ENCODE results near the gene NDUFS1. TPM values are rescaled to one million over a fixed set of nuclear protein-coding genes. Genes with fewer than 3 reads are reported as not detected.

Gene NDUFS1
- total and polyA plus RNA-seq, 2 of the 4 experiments (the other 2 are of a cell fraction) = 72.1 to 118 TPM

DNA sequence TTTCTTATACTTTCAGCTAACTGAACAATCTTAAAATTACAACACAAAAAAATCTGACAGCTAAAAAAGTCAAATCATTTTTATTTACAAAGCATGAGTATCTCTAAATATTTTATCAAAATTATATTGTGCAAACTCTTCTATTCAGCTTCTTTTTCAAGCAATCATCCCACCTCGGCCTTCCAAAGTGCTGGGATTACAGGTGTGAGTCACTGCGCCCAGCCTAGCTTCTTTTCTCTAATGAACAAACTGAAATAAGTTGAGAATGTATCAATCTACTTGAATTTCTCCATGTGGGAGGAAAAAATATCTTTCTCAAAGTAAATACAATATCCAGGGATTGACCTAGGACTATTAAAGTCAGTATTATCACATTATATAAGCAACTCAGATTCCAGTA, 14.9 kb downstream of the NDUFS1 start:
- CTCF ChIA-PET = interaction anchor here (0.8 kb wide), 1 partner anchor 55 kb away, joined by 3 read pairs; no protein-coding TSS in a partner anchor
- intact Hi-C loops (cut with micrococcal nuclease) = no loop called here
- Histone ChIP-seq H4K8ac (ENCODE audit: low read depth in 2 of 2, low read length in 2 of 2) (no peak overlapping the region), H2AK9ac (replicated peaks; ENCODE audit: low read depth, low read length, poor library complexity) (no peak overlapping the region), H2BK5ac (ENCODE audit: low read depth, low read length, poor library complexity, severe bottlenecking) (no peak overlapping the region), H2AFZ (replicated peaks; ENCODE audit: low read length, poor library complexity) (no peak overlapping the region), H3K4ac (ENCODE audit: low read depth, low read length) (no peak overlapping the region), H3K4me3 (ENCODE audit: insufficient read depth, low read depth, low read length) (no peak overlapping the region), H2AK5ac (ENCODE audit: low read depth, low read length) (no peak overlapping the region), H3K56ac (ENCODE audit: extremely low read depth, insufficient read depth, low read length) (no peak overlapping the region), H3K9me3 (ENCODE audit: control insufficient read depth, insufficient read depth, low read length) (no peaks in the 10 kb centered on the region), H3K4me2 (ENCODE audit: low read depth, low read length) (no peak overlapping the region), H4K5ac (ENCODE audit: low read depth, low read length) (no peak overlapping the region), H3K4me1 (ENCODE audit: control insufficient read depth, insufficient read depth, low read length) (no peaks in the 10 kb centered on the region), H3K9me1 (ENCODE audit: insufficient read depth, low read length) (no peaks in the 10 kb centered on the region), H2BK20ac (ENCODE audit: low read depth, low read length) (no peak overlapping the region), H3K27ac (ENCODE audit: insufficient read depth, low read length) (no peak overlapping the region), H3K14ac (replicated peaks; ENCODE audit: low read depth, low read length) (no peak overlapping the region), H3K36me3 (ENCODE audit: control insufficient read depth, insufficient read depth, low read length) (peaks cover 51% of the 10 kb centered on the region), H3K27me3 (ENCODE audit: control insufficient read depth, insufficient read depth, low read length) (no peaks in the 10 kb centered on the region), H2BK120ac (ENCODE audit: low read depth, low read length) (no peak overlapping the region), H4K20me1 (ENCODE audit: insufficient read depth, low read length) (no peaks in the 10 kb centered on the region), H3K23ac (ENCODE audit: low read depth, low read length) (no peak overlapping the region), H3K79me1 (ENCODE audit: low read depth in 1 of 2, low read length in 2 of 2) (peaks cover 0 to 6% of the 10 kb centered on the region in 2 experiments; a peak in 1 of 4 replicates), H2BK15ac (ENCODE audit: low read depth, low read length) (no peak overlapping the region), H3K9ac (ENCODE audit: low read depth, low read length) (no peak overlapping the region), H3K18ac (ENCODE audit: low read depth, low read length) (no peak overlapping the region), H4K91ac (ENCODE audit: insufficient read depth, low read depth, low read length) (no peak overlapping the region)
- POLR2A ChIA-PET (ENCODE audit: unreplicated experiment) = no interaction called here
- DNase-seq = no peak
- TF ChIP-seq POLR2A (IDR thresholded peaks at IDR 0.05; ENCODE audit: low read depth, low read length) = no peak
- TF ChIP-seq MAZ (IDR thresholded peaks at IDR 0.05; ENCODE audit: borderline replicate concordance, low read depth, low read length) = no peak
- no peak for TF ChIP-seq CEBPB (IDR thresholded peaks at IDR 0.05; ENCODE audit: low read depth, low read length)
- TF ChIP-seq RAD21 (IDR thresholded peaks at IDR 0.05; ENCODE audit: low read length) = no peak
- TF ChIP-seq SMC3 (IDR thresholded peaks at IDR 0.05; ENCODE audit: low read depth, low read length) = no peak
- no peak for TF ChIP-seq MXI1 (IDR thresholded peaks at IDR 0.05; ENCODE audit: borderline replicate concordance, low read depth, low read length)
- no peak for TF ChIP-seq USF2 (IDR thresholded peaks at IDR 0.05; ENCODE audit: low read depth, low read length)
- no peak for TF ChIP-seq CHD1 (IDR thresholded peaks at IDR 0.05; ENCODE audit: low read depth, low read length)
- TF ChIP-seq RCOR1 (IDR thresholded peaks at IDR 0.05; ENCODE audit: insufficient replicate concordance, low read length) = no peak
- TF ChIP-seq MAFK (IDR thresholded peaks at IDR 0.05; ENCODE audit: low read depth, low read length) = no peak
- TF ChIP-seq, protein P1, sequence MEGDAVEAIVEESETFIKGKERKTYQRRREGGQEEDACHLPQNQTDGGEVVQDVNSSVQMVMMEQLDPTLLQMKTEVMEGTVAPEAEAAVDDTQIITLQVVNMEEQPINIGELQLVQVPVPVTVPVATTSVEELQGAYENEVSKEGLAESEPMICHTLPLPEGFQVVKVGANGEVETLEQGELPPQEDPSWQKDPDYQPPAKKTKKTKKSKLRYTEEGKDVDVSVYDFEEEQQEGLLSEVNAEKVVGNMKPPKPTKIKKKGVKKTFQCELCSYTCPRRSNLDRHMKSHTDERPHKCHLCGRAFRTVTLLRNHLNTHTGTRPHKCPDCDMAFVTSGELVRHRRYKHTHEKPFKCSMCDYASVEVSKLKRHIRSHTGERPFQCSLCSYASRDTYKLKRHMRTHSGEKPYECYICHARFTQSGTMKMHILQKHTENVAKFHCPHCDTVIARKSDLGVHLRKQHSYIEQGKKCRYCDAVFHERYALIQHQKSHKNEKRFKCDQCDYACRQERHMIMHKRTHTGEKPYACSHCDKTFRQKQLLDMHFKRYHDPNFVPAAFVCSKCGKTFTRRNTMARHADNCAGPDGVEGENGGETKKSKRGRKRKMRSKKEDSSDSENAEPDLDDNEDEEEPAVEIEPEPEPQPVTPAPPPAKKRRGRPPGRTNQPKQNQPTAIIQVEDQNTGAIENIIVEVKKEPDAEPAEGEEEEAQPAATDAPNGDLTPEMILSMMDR (conservative IDR thresholded peaks at IDR 0.05; ENCODE audit: low read depth, low read length) = no peak
- TF ChIP-seq ELK1 (IDR thresholded peaks at IDR 0.05; ENCODE audit: borderline replicate concordance, low read depth, low read length) = no peak
- in situ Hi-C loops (cut with MboI; ENCODE audit: low sequenced_read_pairs) = no loop called here
- BruUV-seq (replicated peaks) = no TSS peak
- dilution Hi-C loops (cut with HindIII; ENCODE audit: low sequenced_read_pairs, unreplicated experiment) = no loop called here
- no CpG with 5 or more reads among the region's 2 CpGs for WGBS, 2 experiments (ENCODE audit: extremely low coverage in 2 of 2, insufficient read length in 1 of 2)
- ATAC-seq (ENCODE audit: low read depth) = no peak

All from IMR-90 (cell line).